ENCODE measurements around the gene IL5RA.

The IL5RA gene, protein sequence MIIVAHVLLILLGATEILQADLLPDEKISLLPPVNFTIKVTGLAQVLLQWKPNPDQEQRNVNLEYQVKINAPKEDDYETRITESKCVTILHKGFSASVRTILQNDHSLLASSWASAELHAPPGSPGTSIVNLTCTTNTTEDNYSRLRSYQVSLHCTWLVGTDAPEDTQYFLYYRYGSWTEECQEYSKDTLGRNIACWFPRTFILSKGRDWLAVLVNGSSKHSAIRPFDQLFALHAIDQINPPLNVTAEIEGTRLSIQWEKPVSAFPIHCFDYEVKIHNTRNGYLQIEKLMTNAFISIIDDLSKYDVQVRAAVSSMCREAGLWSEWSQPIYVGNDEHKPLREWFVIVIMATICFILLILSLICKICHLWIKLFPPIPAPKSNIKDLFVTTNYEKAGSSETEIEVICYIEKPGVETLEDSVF

DNA sequence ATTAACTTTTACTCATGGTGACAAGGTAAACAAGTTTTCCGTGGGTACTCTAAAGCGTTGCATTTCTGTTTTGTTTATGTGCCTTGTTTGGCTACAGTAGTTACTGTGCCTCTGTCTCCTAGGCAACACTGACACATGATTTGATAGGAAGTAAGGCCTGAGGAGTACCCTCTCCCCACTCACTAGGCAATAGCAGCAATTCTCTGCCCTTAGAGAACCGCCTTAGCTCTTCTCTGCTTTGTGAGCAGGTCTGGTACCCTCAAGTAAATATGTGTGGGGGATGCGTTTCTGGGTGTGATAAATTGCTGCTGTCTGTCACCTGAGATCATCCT is at the start of gene IL5RA:
Gene IL5RA, minus strand, starts transcription at position 76 of the 332 bp plus-strand sequence. CDS start 5,390 bp downstream, outside the sequence.
- Histone ChIP-seq H3K4me1 (ENCODE audit: control insufficient read depth, insufficient read depth, low read length) (no peaks in the 10 kb centered on the region), H3K9me3 (ENCODE audit: control insufficient read depth, insufficient read depth, low read length) (no peaks in the 10 kb centered on the region), H3K27ac (ENCODE audit: low read length) (no peak within 1 kb of the TSS), H3K36me3 (ENCODE audit: control insufficient read depth, insufficient read depth, low read length) (no peaks in the 10 kb centered on the region), H3K27me3 (ENCODE audit: control insufficient read depth, insufficient read depth, low read length) (no peaks in the 10 kb centered on the region), H3K4me3 (ENCODE audit: low read length) (no peak within 1 kb of the TSS)
- no CpG with 5 or more reads among the region's 4 CpGs for WGBS (ENCODE audit: insufficient coverage, insufficient read length)
- peak; percentile 7 for DNase-seq (ENCODE audit: low read depth, low spot score)

DNA sequence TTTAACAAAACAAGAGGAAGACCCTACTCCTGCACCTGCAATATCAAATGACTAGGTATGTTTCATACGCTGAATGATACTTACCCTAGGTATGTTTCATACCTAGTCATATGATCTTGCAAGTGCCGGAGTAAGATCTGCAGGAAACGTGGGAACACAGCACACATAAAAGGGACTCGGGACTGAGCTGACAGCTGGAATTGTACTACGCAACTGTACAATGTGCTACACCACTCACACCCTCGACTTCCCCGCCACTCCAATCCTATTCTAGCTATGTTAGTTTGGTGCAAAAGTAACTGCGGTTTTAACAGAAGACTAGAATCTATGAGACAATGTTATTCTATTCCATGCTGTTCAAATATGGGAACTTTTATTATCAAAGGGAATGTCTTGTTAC is 47.3 kb upstream of the IL5RA start:
- Histone ChIP-seq H3K4me3 (ENCODE audit: low read length) (no peak overlapping the region), H3K27me3 (ENCODE audit: control insufficient read depth, insufficient read depth, low read length) (no peaks in the 10 kb centered on the region), H3K4me1 (ENCODE audit: control insufficient read depth, insufficient read depth, low read length) (no peaks in the 10 kb centered on the region), H3K36me3 (ENCODE audit: control insufficient read depth, insufficient read depth, low read length) (no peaks in the 10 kb centered on the region; the same call in 1 of the 2 replicates), H3K27ac (ENCODE audit: low read length) (no peak overlapping the region), H3K9me3 (ENCODE audit: control insufficient read depth, insufficient read depth, low read length) (no peaks in the 10 kb centered on the region)
- no CpG with 5 or more reads among the region's 8 CpGs for WGBS (ENCODE audit: insufficient coverage, insufficient read length)
- DNase-seq (ENCODE audit: low read depth, low spot score), result no peak

DNA sequence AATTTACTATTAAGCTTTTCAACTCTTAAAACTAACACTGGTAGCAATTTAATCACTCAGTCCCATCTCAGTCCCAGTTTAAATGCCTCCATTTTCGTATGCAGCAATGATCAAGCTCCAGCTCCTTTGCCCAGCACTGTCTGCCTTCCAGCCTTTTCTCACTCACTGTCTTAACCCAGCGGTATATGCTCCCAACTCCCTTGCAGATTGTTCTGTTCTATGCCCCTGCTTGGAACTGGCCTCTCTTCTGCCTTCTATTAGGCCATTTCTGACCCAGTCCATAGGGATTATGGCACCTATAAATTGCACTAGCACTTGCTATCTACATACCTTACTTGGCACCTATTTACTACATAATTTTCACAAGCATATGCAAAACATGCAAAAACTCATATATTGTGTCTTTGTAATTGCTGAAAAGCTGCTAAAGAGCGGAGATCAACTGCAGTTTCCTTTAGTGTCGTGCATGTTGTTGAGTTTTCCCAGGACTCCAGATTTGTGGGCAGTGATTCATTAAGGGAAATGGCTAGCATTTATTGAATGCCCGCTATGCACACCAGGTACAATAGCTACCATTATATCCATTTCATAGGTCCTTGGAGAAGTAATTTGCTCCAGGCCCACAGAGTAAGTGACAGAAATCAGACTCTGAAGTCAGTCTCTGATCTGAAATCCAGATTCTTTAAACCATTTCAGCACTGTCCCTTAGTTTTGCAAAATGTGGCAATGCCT is 44.9 kb upstream of the IL5RA start:
- Histone ChIP-seq H3K4me3 (ENCODE audit: low read length) (no peak overlapping the region), H3K36me3 (ENCODE audit: control insufficient read depth, insufficient read depth, low read length) (no peaks in the 10 kb centered on the region; the same call in 1 of the 2 replicates), H3K27ac (ENCODE audit: low read length) (no peak overlapping the region), H3K4me1 (ENCODE audit: control insufficient read depth, insufficient read depth, low read length) (no peaks in the 10 kb centered on the region), H3K27me3 (ENCODE audit: control insufficient read depth, insufficient read depth, low read length) (no peaks in the 10 kb centered on the region), H3K9me3 (ENCODE audit: control insufficient read depth, insufficient read depth, low read length) (no peaks in the 10 kb centered on the region)
- DNase-seq (ENCODE audit: low read depth, low spot score), result no peak
- no CpG with 5 or more reads among the region's 5 CpGs for WGBS (ENCODE audit: insufficient coverage, insufficient read length)

DNA sequence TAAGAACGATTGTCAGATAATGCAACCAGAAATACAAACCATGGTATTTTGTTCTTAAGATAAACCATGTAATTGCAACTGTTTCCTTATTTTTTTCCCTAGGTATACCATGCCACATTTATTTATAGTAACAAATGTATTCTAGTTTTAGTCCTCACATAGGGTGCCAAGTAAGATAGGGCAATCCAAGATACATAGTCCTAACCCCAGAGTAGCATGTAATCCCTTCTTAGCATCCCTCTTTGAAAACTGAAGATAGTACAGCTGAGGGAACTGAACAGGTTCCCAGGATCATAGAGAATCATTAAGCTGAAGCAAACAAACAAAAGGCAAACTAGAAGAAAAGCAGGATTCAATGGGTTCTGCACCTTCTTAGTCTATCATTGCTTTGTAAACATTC is 41.3 kb upstream of the IL5RA start:
- Histone ChIP-seq H3K36me3 (ENCODE audit: control insufficient read depth, insufficient read depth, low read length) (peaks cover 2% of the 10 kb centered on the region; the same call in 1 of the 2 replicates), H3K27ac (ENCODE audit: low read length) (no peak overlapping the region), H3K9me3 (ENCODE audit: control insufficient read depth, insufficient read depth, low read length) (no peaks in the 10 kb centered on the region), H3K4me1 (ENCODE audit: control insufficient read depth, insufficient read depth, low read length) (no peaks in the 10 kb centered on the region), H3K27me3 (ENCODE audit: control insufficient read depth, insufficient read depth, low read length) (no peaks in the 10 kb centered on the region), H3K4me3 (ENCODE audit: low read length) (no peak overlapping the region)
- no peak for DNase-seq (ENCODE audit: low read depth, low spot score)
- no CpG with 5 or more reads among the region's 1 CpG for WGBS (ENCODE audit: insufficient coverage, insufficient read length)

DNA sequence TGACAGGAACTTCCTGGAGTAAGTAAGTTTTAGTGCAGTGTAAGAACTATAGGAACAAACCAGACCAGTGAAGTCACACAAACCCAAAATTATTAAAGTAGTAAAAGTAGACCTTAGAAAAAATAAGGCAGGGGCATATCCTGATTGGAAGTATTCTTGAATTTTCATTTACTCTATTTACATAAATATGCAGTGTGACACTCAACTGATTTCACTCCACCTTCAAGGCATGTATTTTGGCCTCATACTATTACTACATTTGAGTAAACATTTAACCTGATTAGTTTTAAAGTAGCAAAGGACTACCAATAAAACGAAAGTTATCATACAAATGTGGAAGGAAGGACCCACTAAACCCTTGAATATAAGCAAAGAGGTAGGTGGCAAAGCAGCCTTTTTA is 39.4 kb upstream of the IL5RA start:
- WGBS (ENCODE audit: insufficient coverage, insufficient read length), result no CpG with 5 or more reads among the region's 1 CpG
- H3K27me3 ChIP-seq (ENCODE audit: control insufficient read depth, insufficient read depth, low read length), result no peaks in the 10 kb centered on the region
- no peak overlapping the region for H3K4me3 ChIP-seq (ENCODE audit: low read length)
- no peaks in the 10 kb centered on the region for H3K4me1 ChIP-seq (ENCODE audit: control insufficient read depth, insufficient read depth, low read length)
- H3K27ac ChIP-seq (ENCODE audit: low read length), result no peak overlapping the region
- no peak for DNase-seq (ENCODE audit: low read depth, low spot score)
- peaks cover 2% of the 10 kb centered on the region; the same call in 1 of the 2 replicates for H3K36me3 ChIP-seq (ENCODE audit: control insufficient read depth, insufficient read depth, low read length)
- H3K9me3 ChIP-seq (ENCODE audit: control insufficient read depth, insufficient read depth, low read length), result no peaks in the 10 kb centered on the region

DNA sequence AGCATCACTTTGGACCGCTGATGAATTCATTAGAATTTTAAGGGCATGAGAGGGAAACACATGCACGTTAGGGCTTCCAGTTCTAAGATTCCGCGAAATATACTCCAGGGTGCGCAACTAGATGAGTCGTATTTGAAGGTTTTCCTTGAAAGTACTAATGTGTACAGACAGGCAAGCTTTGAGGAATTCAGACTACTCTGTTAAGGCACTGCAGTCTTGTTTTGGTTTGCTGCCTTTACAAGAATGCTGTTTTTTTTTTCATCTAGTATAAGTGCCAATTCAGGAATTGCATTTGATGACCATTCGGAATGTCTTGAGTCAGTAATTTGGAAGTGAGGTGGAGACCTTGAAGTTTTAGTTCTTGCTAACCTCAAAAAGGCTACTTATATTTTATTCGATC is 35.7 kb upstream of the IL5RA start:
- no peaks in the 10 kb centered on the region for H3K27me3 ChIP-seq (ENCODE audit: control insufficient read depth, insufficient read depth, low read length)
- H3K36me3 ChIP-seq (ENCODE audit: control insufficient read depth, insufficient read depth, low read length), result peaks cover 5% of the 10 kb centered on the region; the same call in 1 of the 2 replicates
- H3K4me3 ChIP-seq (ENCODE audit: low read length), result no peak overlapping the region
- WGBS (ENCODE audit: insufficient coverage, insufficient read length), result no CpG with 5 or more reads among the region's 8 CpGs
- no peak overlapping the region for H3K27ac ChIP-seq (ENCODE audit: low read length)
- no peaks in the 10 kb centered on the region for H3K4me1 ChIP-seq (ENCODE audit: control insufficient read depth, insufficient read depth, low read length)
- no peaks in the 10 kb centered on the region for H3K9me3 ChIP-seq (ENCODE audit: control insufficient read depth, insufficient read depth, low read length)
- no peak for DNase-seq (ENCODE audit: low read depth, low spot score)

DNA sequence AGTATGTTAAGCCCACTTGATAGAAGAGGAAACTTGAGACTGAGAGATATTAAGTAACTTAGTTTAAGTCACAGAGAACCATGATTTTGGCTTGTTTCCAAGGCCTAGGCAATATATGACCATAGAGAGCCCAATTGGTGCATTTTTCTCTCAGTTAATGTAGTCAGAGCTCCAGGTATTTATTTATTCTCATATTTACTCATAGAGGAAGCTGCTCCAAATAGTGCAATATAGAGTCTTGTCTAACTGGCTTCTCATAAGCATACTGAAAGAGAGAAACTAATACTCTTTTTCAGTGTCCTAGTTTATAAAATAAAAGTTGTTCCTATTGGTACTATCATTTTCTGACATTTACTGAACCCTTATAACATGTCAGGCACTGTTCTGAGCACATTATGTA is 31.8 kb upstream of the IL5RA start:
- peaks cover 3% of the 10 kb centered on the region; the same call in 1 of the 2 replicates for H3K36me3 ChIP-seq (ENCODE audit: control insufficient read depth, insufficient read depth, low read length)
- no peak overlapping the region for H3K4me3 ChIP-seq (ENCODE audit: low read length)

DNA sequence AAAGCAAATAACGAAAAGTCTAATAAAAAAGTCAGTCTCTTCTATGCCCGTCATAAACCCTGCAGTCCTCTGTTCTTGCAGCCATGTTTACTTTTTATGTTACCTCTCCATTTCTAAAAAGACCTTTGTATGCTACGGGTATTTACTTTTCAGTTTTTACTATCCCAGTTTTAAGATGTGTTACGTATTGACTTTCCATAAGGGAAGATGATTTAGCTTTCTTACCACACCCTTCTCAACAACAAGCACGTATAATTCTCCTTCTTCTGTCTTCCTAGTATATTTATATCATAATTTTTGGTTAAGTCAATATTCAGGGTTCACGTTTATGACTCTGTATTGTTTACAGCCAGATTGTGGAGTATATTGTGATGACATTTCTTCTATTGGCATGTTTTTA is 27.4 kb upstream of the IL5RA start:
- Histone ChIP-seq H3K36me3 (ENCODE audit: control insufficient read depth, insufficient read depth, low read length) (peaks cover 3% of the 10 kb centered on the region; the same call in 1 of the 2 replicates), H3K4me1 (ENCODE audit: control insufficient read depth, insufficient read depth, low read length) (no peaks in the 10 kb centered on the region)

More for the DNA sequence above, 31.8 kb upstream of the IL5RA start:
- Histone ChIP-seq H3K27me3 (ENCODE audit: control insufficient read depth, insufficient read depth, low read length) (no peaks in the 10 kb centered on the region), H3K9me3 (ENCODE audit: control insufficient read depth, insufficient read depth, low read length) (no peaks in the 10 kb centered on the region), H3K4me1 (ENCODE audit: control insufficient read depth, insufficient read depth, low read length) (no peaks in the 10 kb centered on the region), H3K27ac (ENCODE audit: low read length) (no peak overlapping the region)
- DNase-seq (ENCODE audit: low read depth, low spot score), result no peak

DNA sequence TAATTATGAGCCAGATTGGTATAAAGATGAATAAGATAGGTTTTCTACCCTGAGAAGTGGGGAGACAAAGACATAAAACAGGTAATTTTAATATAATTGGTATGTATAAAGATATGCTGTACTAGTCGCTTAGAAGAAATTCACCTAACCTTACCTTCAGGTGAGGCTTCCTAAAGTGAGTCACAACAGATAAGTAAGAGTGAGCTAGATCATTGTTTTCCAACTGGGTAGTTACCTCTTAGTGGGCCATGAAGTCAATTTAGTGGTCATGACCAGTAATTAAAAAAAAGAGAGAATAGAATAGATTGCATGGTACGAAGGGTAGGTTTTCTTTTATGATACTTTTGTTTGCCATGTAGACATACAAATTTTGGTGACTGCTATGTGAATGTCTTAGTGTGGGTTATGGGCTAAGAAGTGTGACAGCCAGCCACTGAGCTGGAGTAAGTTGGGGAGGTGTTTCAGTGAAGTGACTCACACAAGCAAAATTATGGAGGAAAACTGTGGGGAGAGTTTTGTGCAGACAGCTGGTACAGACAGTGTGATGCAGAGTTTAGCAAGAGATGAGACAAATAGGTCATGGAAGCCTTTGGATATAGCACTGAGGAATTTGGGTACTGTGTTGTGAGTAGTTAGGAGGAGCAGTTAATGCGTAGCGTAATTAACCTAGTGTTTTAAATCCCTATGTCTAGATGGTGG is 24.7 kb upstream of the IL5RA start:
- Histone ChIP-seq H3K9me3 (ENCODE audit: control insufficient read depth, insufficient read depth, low read length) (no peaks in the 10 kb centered on the region), H3K4me3 (ENCODE audit: low read length) (no peak overlapping the region), H3K27me3 (ENCODE audit: control insufficient read depth, insufficient read depth, low read length) (no peaks in the 10 kb centered on the region), H3K36me3 (ENCODE audit: control insufficient read depth, insufficient read depth, low read length) (peaks cover under 1% of the 10 kb centered on the region; the same call in 1 of the 2 replicates), H3K4me1 (ENCODE audit: control insufficient read depth, insufficient read depth, low read length) (no peaks in the 10 kb centered on the region), H3K27ac (ENCODE audit: low read length) (no peak overlapping the region)
- no peak for DNase-seq (ENCODE audit: low read depth, low spot score)
- no CpG with 5 or more reads among the region's 4 CpGs for WGBS (ENCODE audit: insufficient coverage, insufficient read length)

More for the DNA sequence above, 27.4 kb upstream of the IL5RA start:
- no peak for DNase-seq (ENCODE audit: low read depth, low spot score)
- no peaks in the 10 kb centered on the region for H3K27me3 ChIP-seq (ENCODE audit: control insufficient read depth, insufficient read depth, low read length)
- WGBS (ENCODE audit: insufficient coverage, insufficient read length), result no CpG with 5 or more reads among the region's 6 CpGs
- H3K9me3 ChIP-seq (ENCODE audit: control insufficient read depth, insufficient read depth, low read length), result no peaks in the 10 kb centered on the region
- H3K27ac ChIP-seq (ENCODE audit: low read length), result no peak overlapping the region
- H3K4me3 ChIP-seq (ENCODE audit: low read length), result no peak overlapping the region

DNA sequence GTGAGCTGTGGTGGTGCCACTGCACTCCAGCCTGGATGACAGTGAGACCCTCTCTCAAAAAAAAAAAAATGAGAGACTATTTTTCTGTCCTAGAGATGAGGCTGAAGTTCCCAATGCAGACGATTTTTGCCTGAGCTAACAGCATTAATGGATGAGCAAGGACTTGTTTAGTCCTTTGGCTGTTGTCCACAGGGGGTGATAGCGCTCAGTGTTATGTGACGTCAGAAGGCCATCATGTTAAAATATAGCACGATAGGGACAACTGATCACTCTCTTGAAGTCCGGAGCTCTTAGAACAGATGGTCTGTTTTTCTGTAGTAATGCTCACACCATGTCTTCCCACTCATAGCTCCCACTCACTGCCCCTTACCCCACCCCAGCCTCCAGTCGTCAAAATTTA is 23.3 kb upstream of the IL5RA start:
- Histone ChIP-seq H3K9me3 (ENCODE audit: control insufficient read depth, insufficient read depth, low read length) (no peaks in the 10 kb centered on the region), H3K27me3 (ENCODE audit: control insufficient read depth, insufficient read depth, low read length) (no peaks in the 10 kb centered on the region), H3K27ac (ENCODE audit: low read length) (no peak overlapping the region), H3K36me3 (ENCODE audit: control insufficient read depth, insufficient read depth, low read length) (peaks cover 8% of the 10 kb centered on the region; the same call in 1 of the 2 replicates), H3K4me1 (ENCODE audit: control insufficient read depth, insufficient read depth, low read length) (no peaks in the 10 kb centered on the region), H3K4me3 (ENCODE audit: low read length) (no peak overlapping the region)
- DNase-seq (ENCODE audit: low read depth, low spot score), result no peak
- WGBS (ENCODE audit: insufficient coverage, insufficient read length), result no CpG with 5 or more reads among the region's 6 CpGs

Measured in iPS DF 6.9 (cell line).